HG03103 (cell line): Measurements from ENCODE around the gene TMEM176B.

Experiments used
- ATAC-seq: cut with Tn5 transposase; IDR thresholded peaks from one replicate; pipeline ENCODE4 v1.9.1; 2021; ENCODE audit warnings: low read depth; ENCODE audit not compliant: unreplicated experiment

The TMEM176B gene

GRCh38 chr7:150755473-150756099 is 44.6 kb downstream of the TMEM176B start:
- ATAC-seq: peak; percentile 50

- no peak for ATAC-seq
Observed at GRCh38 chr7:150754951-150755350, 45.2 kb downstream of the TMEM176B start.

- ATAC-seq: no peak
Observed at GRCh38 chr7:150753826-150754603, 46.1 kb downstream of the TMEM176B start.

GRCh38 chr7:150753239-150753638 is 46.9 kb downstream of the TMEM176B start:
- no peak for ATAC-seq

GRCh38 chr7:150751702-150752101 is 48.5 kb downstream of the TMEM176B start:
- no peak for ATAC-seq

- no peak for ATAC-seq
Observed at GRCh38 chr7:150748376-150748775, 51.8 kb downstream of the TMEM176B start.

GRCh38 chr7:150746921-150747320 is 53.2 kb downstream of the TMEM176B start:
- no peak for ATAC-seq

- no peak for ATAC-seq
Observed at GRCh38 chr7:150745876-150746275, 54.3 kb downstream of the TMEM176B start.

- ATAC-seq: no peak
Observed at GRCh38 chr7:150745086-150745485, 55.1 kb downstream of the TMEM176B start.

GRCh38 chr7:150744041-150744656 is 56.0 kb downstream of the TMEM176B start:
- no peak for ATAC-seq

GRCh38 chr7:150742286-150742968 is 57.7 kb downstream of the TMEM176B start:
- ATAC-seq: no peak
